Measurements from ENCODE around the gene PRSS21. TPM values are rescaled to one million over a fixed set of nuclear protein-coding genes. Genes with fewer than 3 reads are reported as not detected.

Gene PRSS21
- total and polyA plus RNA-seq, 10 of the 15 experiments (the other 5 are each of a cell fraction or from before 2014, with no cell fraction given), result 5.3 to 73.4 (median 40.1) TPM; not detected in 1

DNA sequence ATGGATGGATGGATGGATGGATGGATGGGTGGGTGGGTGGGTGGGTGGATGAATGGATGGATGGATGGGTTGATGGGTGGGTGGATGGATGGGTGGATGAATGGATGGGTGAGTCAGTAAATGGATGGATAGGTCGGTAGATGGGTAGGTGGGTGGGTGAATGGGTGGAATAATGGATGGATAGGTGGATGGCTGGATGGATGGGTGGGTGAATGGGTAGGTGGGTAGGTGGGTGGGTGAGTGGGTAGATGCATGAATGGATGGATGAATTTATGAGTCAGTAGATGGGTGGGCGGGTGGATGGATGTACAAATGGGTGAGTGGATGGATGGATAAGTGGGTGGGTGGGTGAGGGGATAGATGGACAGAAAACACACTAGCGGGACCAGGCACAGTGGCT lies 17.9 kb downstream of the PRSS21 start:
- H3K4me1 ChIP-seq (ENCODE audit: control insufficient read depth, insufficient read depth, low read length), result peaks cover 1% of the 10 kb centered on the region; the same call in 1 of the 2 replicates
- in situ Hi-C loops (cut with MboI), result no loop called here
- ChIA-PET POLR2A (no interaction called here), SMC1A (ENCODE audit: uncharacterized antibody, unreplicated experiment) (no interaction called here), CTCF (no interaction called here), RAD21 (ENCODE audit: unreplicated experiment) (interaction anchor here (0.5 kb wide), 1 partner anchor 212 kb away, joined by 3 read pairs; no protein-coding TSS in a partner anchor)
- H3K9ac ChIP-seq (ENCODE audit: control insufficient read depth, insufficient read depth, low read length), result no peak overlapping the region
- H3K27ac ChIP-seq (ENCODE audit: control insufficient read depth, insufficient read depth), result no peak overlapping the region
- H3K4me3 ChIP-seq, result no peak overlapping the region
- H2AFZ ChIP-seq (ENCODE audit: control insufficient read depth, low read depth, low read length), result no peak overlapping the region
- 33% methylated on average over 1 of the region's 3 CpGs for WGBS (ENCODE audit: insufficient coverage, insufficient replicate concordance, low lambda C conversion rate, missing lambda C conversion rate)
- no peak for FAIRE-seq
- intact Hi-C loops (cut with micrococcal nuclease; ENCODE audit: unreplicated experiment), result no loop called here
- H3K36me3 ChIP-seq (ENCODE audit: control insufficient read depth in 2 of 2, insufficient read depth in 2 of 2, low read length in 1 of 2), result no peaks in the 10 kb centered on the region
- no peaks in the 10 kb centered on the region for H4K20me1 ChIP-seq (ENCODE audit: control insufficient read depth, insufficient read depth)
- no peaks in the 10 kb centered on the region for H3K79me2 ChIP-seq (ENCODE audit: control insufficient read depth, insufficient read depth, low read length)
- DNase-seq (ENCODE audit: low read depth, low spot score), result no peak
- no peak for TF ChIP-seq SMAD1 (IDR thresholded peaks at IDR 0.05; ENCODE audit: low read depth, partially characterized antibody)
- TF ChIP-seq MTA2 (IDR thresholded peaks at IDR 0.05; ENCODE audit: low read depth), result no peak
- TF ChIP-seq YBX1 (IDR thresholded peaks at IDR 0.05), result no peak
- no peaks in the 10 kb centered on the region for H3K9me3 ChIP-seq (replicated peaks; ENCODE audit: control insufficient read depth, insufficient read depth, low read length)
- no TSS peak for BruUV-seq (replicated peaks)
- no peak overlapping the region for H3K4me2 ChIP-seq (ENCODE audit: control insufficient read depth, insufficient read depth)
- no peaks in the 10 kb centered on the region for H3K27me3 ChIP-seq (replicated peaks in 1 of 2; ENCODE audit: control insufficient read depth in 2 of 2, insufficient read depth in 2 of 2, low read length in 1 of 2)
- no peak for ATAC-seq

GRCh38 chr16:2835638-2836493 lies 18.8 kb downstream of the PRSS21 start:
- ChIA-PET RAD21 (ENCODE audit: unreplicated experiment) (no interaction called here), CTCF (no interaction called here), POLR2A (no interaction called here), SMC1A (ENCODE audit: uncharacterized antibody, unreplicated experiment) (no interaction called here)
- H3K79me2 ChIP-seq (ENCODE audit: control insufficient read depth, insufficient read depth, low read length), result no peaks in the 10 kb centered on the region
- TF ChIP-seq, protein P1, sequence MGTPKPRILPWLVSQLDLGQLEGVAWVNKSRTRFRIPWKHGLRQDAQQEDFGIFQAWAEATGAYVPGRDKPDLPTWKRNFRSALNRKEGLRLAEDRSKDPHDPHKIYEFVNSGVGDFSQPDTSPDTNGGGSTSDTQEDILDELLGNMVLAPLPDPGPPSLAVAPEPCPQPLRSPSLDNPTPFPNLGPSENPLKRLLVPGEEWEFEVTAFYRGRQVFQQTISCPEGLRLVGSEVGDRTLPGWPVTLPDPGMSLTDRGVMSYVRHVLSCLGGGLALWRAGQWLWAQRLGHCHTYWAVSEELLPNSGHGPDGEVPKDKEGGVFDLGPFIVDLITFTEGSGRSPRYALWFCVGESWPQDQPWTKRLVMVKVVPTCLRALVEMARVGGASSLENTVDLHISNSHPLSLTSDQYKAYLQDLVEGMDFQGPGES (IDR thresholded peaks at IDR 0.05), result no peak
- TF ChIP-seq NBN (IDR thresholded peaks at IDR 0.05), result no peak
- TF ChIP-seq PKNOX1 (IDR thresholded peaks at IDR 0.05), result no peak
- TF ChIP-seq ASH2L (IDR thresholded peaks at IDR 0.05; ENCODE audit: borderline replicate concordance, low read depth), result no peak
- no peak for TF ChIP-seq BCL3 (IDR thresholded peaks at IDR 0.05; ENCODE audit: borderline replicate concordance, insufficient read depth, low read depth, low read length, poor library complexity, severe bottlenecking)
- no peak for TF ChIP-seq FOXK2 (IDR thresholded peaks at IDR 0.05)
- TF ChIP-seq EED (IDR thresholded peaks at IDR 0.05; ENCODE audit: low read depth), result no peak
- TF ChIP-seq, protein P2, sequence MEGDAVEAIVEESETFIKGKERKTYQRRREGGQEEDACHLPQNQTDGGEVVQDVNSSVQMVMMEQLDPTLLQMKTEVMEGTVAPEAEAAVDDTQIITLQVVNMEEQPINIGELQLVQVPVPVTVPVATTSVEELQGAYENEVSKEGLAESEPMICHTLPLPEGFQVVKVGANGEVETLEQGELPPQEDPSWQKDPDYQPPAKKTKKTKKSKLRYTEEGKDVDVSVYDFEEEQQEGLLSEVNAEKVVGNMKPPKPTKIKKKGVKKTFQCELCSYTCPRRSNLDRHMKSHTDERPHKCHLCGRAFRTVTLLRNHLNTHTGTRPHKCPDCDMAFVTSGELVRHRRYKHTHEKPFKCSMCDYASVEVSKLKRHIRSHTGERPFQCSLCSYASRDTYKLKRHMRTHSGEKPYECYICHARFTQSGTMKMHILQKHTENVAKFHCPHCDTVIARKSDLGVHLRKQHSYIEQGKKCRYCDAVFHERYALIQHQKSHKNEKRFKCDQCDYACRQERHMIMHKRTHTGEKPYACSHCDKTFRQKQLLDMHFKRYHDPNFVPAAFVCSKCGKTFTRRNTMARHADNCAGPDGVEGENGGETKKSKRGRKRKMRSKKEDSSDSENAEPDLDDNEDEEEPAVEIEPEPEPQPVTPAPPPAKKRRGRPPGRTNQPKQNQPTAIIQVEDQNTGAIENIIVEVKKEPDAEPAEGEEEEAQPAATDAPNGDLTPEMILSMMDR (IDR thresholded peaks at IDR 0.05 in 2 of 3, conservative IDR thresholded peaks at IDR 0.05 in 1 of 3; ENCODE audit: control insufficient read depth in 2 of 3, extremely low read depth in 1 of 3, insufficient read depth in 1 of 3, low read depth in 3 of 3, low read length in 3 of 3), result no peak
- no peak for ATAC-seq
- no peak overlapping the region for H3K4me2 ChIP-seq (ENCODE audit: control insufficient read depth, insufficient read depth)
- intact Hi-C loops (cut with micrococcal nuclease; ENCODE audit: unreplicated experiment) (no loop called here), in situ Hi-C loops (cut with MboI) (no loop called here)
- no peaks in the 10 kb centered on the region for H4K20me1 ChIP-seq (ENCODE audit: control insufficient read depth, insufficient read depth)
- no peak overlapping the region for H2AFZ ChIP-seq (ENCODE audit: control insufficient read depth, low read depth, low read length)
- 53% methylated on average over 22 of the region's 22 CpGs for WGBS (ENCODE audit: insufficient coverage, insufficient replicate concordance, low lambda C conversion rate, missing lambda C conversion rate)
- no peaks in the 10 kb centered on the region for H3K36me3 ChIP-seq (ENCODE audit: control insufficient read depth in 2 of 2, insufficient read depth in 2 of 2, low read length in 1 of 2)
- DNase-seq (ENCODE audit: low read depth, low spot score), result no peak
- H3K27ac ChIP-seq (ENCODE audit: control insufficient read depth, insufficient read depth), result no peak overlapping the region
- H3K4me3 ChIP-seq, result no peak overlapping the region
- no peak for FAIRE-seq
- no peak overlapping the region for H3K9ac ChIP-seq (ENCODE audit: control insufficient read depth, insufficient read depth, low read length)
- no peaks in the 10 kb centered on the region for H3K9me3 ChIP-seq (replicated peaks; ENCODE audit: control insufficient read depth, insufficient read depth, low read length)
- H3K4me1 ChIP-seq (ENCODE audit: control insufficient read depth, insufficient read depth, low read length), result no peaks in the 10 kb centered on the region
- BruUV-seq (replicated peaks), result no TSS peak
- H3K27me3 ChIP-seq (replicated peaks in 1 of 2; ENCODE audit: control insufficient read depth in 2 of 2, insufficient read depth in 2 of 2, low read length in 1 of 2), result no peaks in the 10 kb centered on the region

All from GM12878 (cell line).